Lung (tissue), 12 donors: ENCODE measurements around the gene ZNF536. TPM values are rescaled to one million over a fixed set of nuclear protein-coding genes. Genes with fewer than 3 reads are reported as not detected.

Experiments
- ATAC-seq: fragments of 200-7000 bp; cut with Tn5 transposase; one replicate; pipeline ENCODE4 v1.9.1; 2020; ENCODE audit warnings: moderate number of reproducible peaks; ENCODE audit not compliant: insufficient read depth, low FRiP score
- DNase-seq, 3 donors: peaks; one replicate each; pipeline ENCODE4 v3.0.0-alpha.2; 2013 to 2017
- H3K27ac ChIP-seq, 2 donors: one replicate each; pipeline ENCODE4 v1.5.1; 2013; ENCODE audit warnings: mild to moderate bottlenecking in 2 of 2, moderate library complexity in 2 of 2, control low read depth in 1 of 2, inconsistent platforms in 1 of 2, low read depth in 1 of 2, low read length in 1 of 2
- H3K27me3 ChIP-seq, 3 donors: one replicate each; pipeline ENCODE4 v1.5.1; 2013; ENCODE audit warnings: low read length in 2 of 3; ENCODE audit not compliant: control insufficient read depth in 3 of 3, insufficient read depth in 3 of 3
- H3K36me3 ChIP-seq, 4 donors: one replicate each; pipeline ENCODE4 v1.5.1; 2013; ENCODE audit warnings: low read length in 4 of 4, mild to moderate bottlenecking in 1 of 4, moderate library complexity in 1 of 4; ENCODE audit not compliant: control insufficient read depth in 4 of 4, insufficient read depth in 4 of 4
- H3K4me1 ChIP-seq, 5 donors: one replicate each; pipeline ENCODE4 v1.5.1; 2013; ENCODE audit warnings: low read length in 5 of 5, mild to moderate bottlenecking in 2 of 5, moderate library complexity in 1 of 5; ENCODE audit not compliant: control insufficient read depth in 5 of 5, insufficient read depth in 5 of 5
- H3K4me3 ChIP-seq: one replicate; pipeline ENCODE4 v1.5.1; 2013; ENCODE audit warnings: mild to moderate bottlenecking, control low read depth, moderate library complexity
- H3K9ac ChIP-seq, 2 donors: one replicate each; pipeline ENCODE4 v1.5.1; 2013; ENCODE audit warnings: low read length in 2 of 2, control low read depth in 1 of 2; ENCODE audit not compliant: insufficient read depth in 1 of 2
- H3K9me3 ChIP-seq, 4 donors: one replicate each; pipeline ENCODE4 v1.5.1; 2013; ENCODE audit warnings: low read length in 3 of 4, mild to moderate bottlenecking in 1 of 4, moderate library complexity in 1 of 4; ENCODE audit not compliant: control insufficient read depth in 4 of 4, insufficient read depth in 3 of 4
- WGBS, 2 donors: extraction: QIAGEN DNeasy Blood & Tissue Kit; methylation state at CpG; one replicate each; pipeline ENCODE4 v1.1.7; 2013; 5-methylcytosine and 5-hydroxymethylcytosine counted together
- polyA plus RNA-seq, 2 donors: library from polyadenylated mRNA; stranded (reverse); fragments of 200-250 nt; gene quantifications; one replicate each; pipeline ENCODE4 v1.2.1, GENCODE V29; 2013
- total RNA-seq, 2 donors: library from RNA; depleted of rRNA in 1 of 2; stranded (reverse); fragments of >200 nt in 1 of 2; gene quantifications; one replicate each; pipeline ENCODE4 v1.2.1, GENCODE V29; 2014 to 2021
- TF ChIP-seq, protein P1 (sequence below): IDR thresholded peaks from 2 replicates; pipeline ENCODE4 v1.5.1; 2012; ENCODE audit warnings: mild to moderate bottlenecking; ENCODE audit errors: control extremely low read depth, extremely low read depth
- donor health status: control.
- donor health status: control.
- donor health status: Bipolar disorder and iron deficiency.
- donor health status: healthy.
- donor health status: DM: yes; HTN: yes; CAD: no.

ZNF536 gene
- total and polyA plus RNA-seq, 4 donors = 0.07 to 5.6 (median 0.21) TPM

DNA sequence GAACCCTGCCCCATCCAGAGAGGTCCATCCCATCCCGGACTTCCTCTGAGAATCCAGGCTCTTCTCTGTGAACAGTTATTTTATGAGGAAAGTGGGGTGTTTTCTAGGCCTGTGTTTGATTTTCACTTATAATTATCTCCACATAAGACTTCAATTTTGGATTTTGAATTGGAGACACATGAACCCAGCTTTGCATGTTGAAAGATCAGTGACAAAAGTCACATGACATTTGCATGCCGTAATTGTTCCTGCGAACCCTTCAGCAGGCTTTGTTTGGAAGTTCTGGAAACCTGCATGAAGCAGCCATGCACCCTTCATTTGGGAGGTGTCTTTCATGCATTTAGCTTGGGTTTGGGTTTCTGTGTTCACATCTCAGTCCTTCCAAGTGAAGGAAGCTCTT is 44.9 kb upstream of the ZNF536 start:
- H3K27ac ChIP-seq = no peak overlapping the region
- no peak overlapping the region for H3K9ac ChIP-seq
- no peaks in the 10 kb centered on the region for H3K27me3 ChIP-seq
- no peak overlapping the region for H3K4me3 ChIP-seq
- TF ChIP-seq, protein P1, sequence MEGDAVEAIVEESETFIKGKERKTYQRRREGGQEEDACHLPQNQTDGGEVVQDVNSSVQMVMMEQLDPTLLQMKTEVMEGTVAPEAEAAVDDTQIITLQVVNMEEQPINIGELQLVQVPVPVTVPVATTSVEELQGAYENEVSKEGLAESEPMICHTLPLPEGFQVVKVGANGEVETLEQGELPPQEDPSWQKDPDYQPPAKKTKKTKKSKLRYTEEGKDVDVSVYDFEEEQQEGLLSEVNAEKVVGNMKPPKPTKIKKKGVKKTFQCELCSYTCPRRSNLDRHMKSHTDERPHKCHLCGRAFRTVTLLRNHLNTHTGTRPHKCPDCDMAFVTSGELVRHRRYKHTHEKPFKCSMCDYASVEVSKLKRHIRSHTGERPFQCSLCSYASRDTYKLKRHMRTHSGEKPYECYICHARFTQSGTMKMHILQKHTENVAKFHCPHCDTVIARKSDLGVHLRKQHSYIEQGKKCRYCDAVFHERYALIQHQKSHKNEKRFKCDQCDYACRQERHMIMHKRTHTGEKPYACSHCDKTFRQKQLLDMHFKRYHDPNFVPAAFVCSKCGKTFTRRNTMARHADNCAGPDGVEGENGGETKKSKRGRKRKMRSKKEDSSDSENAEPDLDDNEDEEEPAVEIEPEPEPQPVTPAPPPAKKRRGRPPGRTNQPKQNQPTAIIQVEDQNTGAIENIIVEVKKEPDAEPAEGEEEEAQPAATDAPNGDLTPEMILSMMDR = no peak
- 91 to 98% methylated on average over 3 of the region's 3 CpGs for WGBS, 2 donors
- H3K36me3 ChIP-seq = no peaks in the 10 kb centered on the region
- H3K4me1 ChIP-seq = peaks cover 0 to 10% (median 0%) of the 10 kb centered on the region in 5 donors
- H3K9me3 ChIP-seq = peaks cover 0 to 3% (median 0%) of the 10 kb centered on the region in 4 donors
- DNase-seq (no peak), ATAC-seq (no peak)

DNA sequence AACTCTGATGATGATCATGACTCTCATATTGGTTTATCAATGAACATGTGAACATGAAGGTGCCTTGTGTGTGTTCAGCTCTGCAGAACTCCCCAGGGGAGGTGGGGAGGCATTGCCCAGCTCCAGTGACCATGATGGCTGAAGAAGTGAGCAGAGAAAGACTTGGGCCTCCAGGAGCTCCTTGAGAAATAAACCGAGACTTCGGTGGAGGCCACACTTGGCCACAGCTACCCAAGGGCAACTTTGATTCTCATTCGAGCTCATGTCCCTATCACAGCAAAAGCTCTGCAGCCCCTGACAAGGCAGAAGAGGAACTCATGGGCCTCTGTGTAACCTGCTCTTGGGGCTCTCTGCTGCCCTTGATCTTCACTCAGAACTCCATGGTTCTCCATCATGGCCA is 44.1 kb upstream of the ZNF536 start:
- 92 to 95% methylated on average over 3 of the region's 3 CpGs for WGBS, 2 donors
- TF ChIP-seq, protein P1 = no peak
- Histone ChIP-seq H3K9ac (no peak overlapping the region), H3K36me3 (no peaks in the 10 kb centered on the region), H3K4me1 (peaks cover 0 to 10% (median 0%) of the 10 kb centered on the region in 5 donors), H3K27ac (no peak overlapping the region), H3K27me3 (no peaks in the 10 kb centered on the region), H3K4me3 (no peak overlapping the region), H3K9me3 (peaks cover 0 to 3% (median 0%) of the 10 kb centered on the region in 4 donors)
- no peak for ATAC-seq
- DNase-seq = no peak

DNA sequence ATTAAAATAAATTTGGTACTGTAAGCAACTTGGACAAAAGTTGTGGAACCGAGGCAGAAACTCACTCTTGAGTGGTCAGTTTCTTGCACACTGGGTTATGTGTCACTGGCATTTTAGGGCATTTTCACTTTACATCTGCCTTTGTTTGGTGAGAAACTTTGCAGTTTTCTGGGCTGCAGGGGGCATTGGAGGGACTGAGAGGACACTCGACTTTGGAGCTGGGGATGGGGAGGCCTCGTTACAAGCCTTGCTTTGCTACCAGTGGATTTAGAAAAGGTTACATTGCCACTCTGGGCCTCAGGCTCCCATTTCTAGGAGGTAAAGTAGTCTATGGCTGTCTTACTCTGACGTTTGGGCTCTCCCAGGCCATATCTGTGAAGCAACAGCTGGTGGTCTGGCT is 41.9 kb upstream of the ZNF536 start:
- no peaks in the 10 kb centered on the region for H3K27me3 ChIP-seq
- no peak for ATAC-seq
- 62 to 74% methylated on average over 4 of the region's 4 CpGs for WGBS, 2 donors
- peaks cover 0 to 6% (median 0%) of the 10 kb centered on the region in 4 donors for H3K9me3 ChIP-seq
- no peak overlapping the region for H3K4me3 ChIP-seq
- no peak overlapping the region for H3K9ac ChIP-seq
- TF ChIP-seq, protein P1 = no peak
- H3K27ac ChIP-seq = no peak overlapping the region
- peaks cover 0 to 9% (median 0%) of the 10 kb centered on the region in 5 donors for H3K4me1 ChIP-seq
- no peak for DNase-seq
- no peaks in the 10 kb centered on the region for H3K36me3 ChIP-seq

DNA sequence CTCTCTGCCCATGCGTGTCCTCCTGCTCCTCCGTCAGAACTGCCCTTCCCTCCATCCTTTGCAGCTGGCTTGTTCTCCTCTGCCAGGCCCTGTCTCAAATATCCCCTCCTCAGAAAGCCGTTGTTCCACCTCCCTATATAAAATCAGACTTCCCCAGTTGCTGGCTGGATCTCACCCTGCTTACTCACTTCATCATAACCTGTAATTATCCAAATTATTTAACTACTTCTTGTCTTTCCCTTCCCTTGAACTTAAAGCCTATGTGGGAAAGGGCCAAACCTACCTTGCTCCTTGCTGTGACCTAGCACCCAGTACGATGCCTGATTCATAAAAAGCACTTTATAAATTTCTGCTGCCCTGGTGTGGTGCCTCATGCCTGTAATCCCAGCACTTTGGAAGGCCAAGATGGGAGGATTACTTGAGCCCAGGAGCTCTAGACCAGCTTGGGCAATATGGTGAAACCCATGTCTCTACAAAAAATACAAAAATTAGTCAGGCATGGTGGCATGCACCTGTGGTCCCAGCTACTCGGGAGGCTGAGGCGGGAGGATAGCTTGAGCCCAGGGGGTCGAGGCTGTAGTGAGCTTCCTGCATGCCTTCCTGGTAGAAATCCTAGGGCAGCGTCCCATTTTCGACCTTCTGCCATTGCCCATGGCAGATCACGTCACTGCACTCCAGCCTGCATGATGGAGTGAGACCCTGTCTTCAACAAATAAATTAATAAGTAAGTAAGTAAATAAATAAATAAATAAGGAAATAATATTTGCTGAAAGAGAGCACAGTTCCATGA is 39.5 kb upstream of the ZNF536 start:
- Histone ChIP-seq H3K9ac (no peak overlapping the region), H3K9me3 (peaks cover 0 to 6% (median 0%) of the 10 kb centered on the region in 4 donors), H3K4me3 (no peak overlapping the region), H3K27me3 (no peaks in the 10 kb centered on the region), H3K27ac (no peak overlapping the region), H3K36me3 (no peaks in the 10 kb centered on the region), H3K4me1 (no peaks in the 10 kb centered on the region)
- DNase-seq (no peak), ATAC-seq (no peak)
- TF ChIP-seq, protein P1 = no peak
- 85% methylated on average over 10 of the region's 10 CpGs for WGBS, 2 donors
